ENCODE results near the gene PPP1R12C.

- no peak for TF ChIP-seq CTCF (IDR thresholded peaks at IDR 0.05)
- TF ChIP-seq POLR2A (IDR thresholded peaks at IDR 0.05) = no peak
These were observed 28.0 kb downstream of the PPP1R12C start for GRCh38 chr19:55089342-55089944.

Data from Peyer's patch (tissue), 4 donors.